ENCODE data around the gene SZRD1.
"Not testable (repeated sequence)": the region's sequence is repeated elsewhere in the genome, so short reads cannot be mapped to it uniquely, and the experiment has no call there.

SZRD1 gene

GRCh38 chr1:16366722-16367257 lies at the start of gene SZRD1:
Gene SZRD1, plus strand, starts transcription at chr1:16367242. Its CDS starts 16 bp downstream, at chr1:16367258.
- peak; percentile 81 to 94 for DNase-seq (ENCODE audit: low read depth in 2 of 2, low spot score in 1 of 2)

- no peak for DNase-seq (ENCODE audit: low read depth in 2 of 2, low spot score in 1 of 2)
These were observed 48.5 kb upstream of the SZRD1 start for GRCh38 chr1:16318555-16318954.

- DNase-seq (ENCODE audit: low read depth in 2 of 2, low spot score in 1 of 2) = no peak
These were observed 45.7 kb upstream of the SZRD1 start for GRCh38 chr1:16321176-16321867.

GRCh38 chr1:16324456-16324890 lies 42.6 kb upstream of the SZRD1 start:
- DNase-seq (ENCODE audit: low read depth in 2 of 2, low spot score in 1 of 2) = no peak

GRCh38 chr1:16326833-16327404 lies 40.1 kb upstream of the SZRD1 start:
- no peak for DNase-seq (ENCODE audit: low read depth in 2 of 2, low spot score in 1 of 2)

- no peak for DNase-seq (ENCODE audit: low read depth in 2 of 2, low spot score in 1 of 2)
These were observed 32.2 kb upstream of the SZRD1 start for GRCh38 chr1:16334655-16335340.

GRCh38 chr1:16338961-16339360 lies 28.1 kb upstream of the SZRD1 start:
- no peak for DNase-seq (ENCODE audit: low read depth in 2 of 2, low spot score in 1 of 2)

- no peak for DNase-seq (ENCODE audit: low read depth in 2 of 2, low spot score in 1 of 2)
These were observed 26.4 kb upstream of the SZRD1 start for GRCh38 chr1:16340673-16341072.

- DNase-seq (ENCODE audit: low read depth in 2 of 2, low spot score in 1 of 2) = no peak
These were observed 24.5 kb upstream of the SZRD1 start for GRCh38 chr1:16342331-16343062.

GRCh38 chr1:16343276-16343675 lies 23.8 kb upstream of the SZRD1 start:
- DNase-seq (ENCODE audit: low read depth in 2 of 2, low spot score in 1 of 2) = not testable (repeated sequence)

- no peak for DNase-seq (ENCODE audit: low read depth in 2 of 2, low spot score in 1 of 2)
These were observed 18.4 kb upstream of the SZRD1 start for GRCh38 chr1:16348414-16349182.

- no peak for DNase-seq (ENCODE audit: low read depth in 2 of 2, low spot score in 1 of 2)
These were observed 17.1 kb upstream of the SZRD1 start for GRCh38 chr1:16349847-16350406.

- DNase-seq (ENCODE audit: low read depth in 2 of 2, low spot score in 1 of 2) = no peak
These were observed 15.5 kb upstream of the SZRD1 start for GRCh38 chr1:16351456-16351993.

- peak; percentile 66 to 79 for DNase-seq (ENCODE audit: low read depth in 2 of 2, low spot score in 1 of 2)
These were observed 14.8 kb upstream of the SZRD1 start, which contains the start of gene FBXO42 for GRCh38 chr1:16351994-16352841. Gene FBXO42, minus strand, starts transcription at chr1:16352480. Its CDS starts 37,062 bp downstream, at chr1:16315418.

- DNase-seq (ENCODE audit: low read depth in 2 of 2, low spot score in 1 of 2) = no peak
These were observed 14.1 kb upstream of the SZRD1 start for GRCh38 chr1:16352842-16353535.

- DNase-seq (ENCODE audit: low read depth in 2 of 2, low spot score in 1 of 2) = no peak
These were observed 12.4 kb upstream of the SZRD1 start for GRCh38 chr1:16354619-16355018.

- DNase-seq (ENCODE audit: low read depth in 2 of 2, low spot score in 1 of 2) = no peak
These were observed 10.2 kb upstream of the SZRD1 start for GRCh38 chr1:16356867-16357266.

- not testable (repeated sequence) for DNase-seq (ENCODE audit: low read depth in 2 of 2, low spot score in 1 of 2)
These were observed 1.9 kb upstream of the SZRD1 start for GRCh38 chr1:16365146-16365498.

Measured in stimulated activated CD8-positive, alpha-beta memory T cell treated with anti-CD3 and anti-CD28 coated beads, Interleukin-4, amount 100 ng/mL, for 4 hours (primary cell).